GM18499 (cell line): ENCODE results near the gene SLC7A4.

Experiments
- ATAC-seq: cut with Tn5 transposase; IDR thresholded peaks from one replicate; pipeline ENCODE4 v1.9.1; 2021; ENCODE audit warnings: moderate number of reproducible peaks; ENCODE audit not compliant: insufficient read depth, unreplicated experiment

The SLC7A4 gene

DNA sequence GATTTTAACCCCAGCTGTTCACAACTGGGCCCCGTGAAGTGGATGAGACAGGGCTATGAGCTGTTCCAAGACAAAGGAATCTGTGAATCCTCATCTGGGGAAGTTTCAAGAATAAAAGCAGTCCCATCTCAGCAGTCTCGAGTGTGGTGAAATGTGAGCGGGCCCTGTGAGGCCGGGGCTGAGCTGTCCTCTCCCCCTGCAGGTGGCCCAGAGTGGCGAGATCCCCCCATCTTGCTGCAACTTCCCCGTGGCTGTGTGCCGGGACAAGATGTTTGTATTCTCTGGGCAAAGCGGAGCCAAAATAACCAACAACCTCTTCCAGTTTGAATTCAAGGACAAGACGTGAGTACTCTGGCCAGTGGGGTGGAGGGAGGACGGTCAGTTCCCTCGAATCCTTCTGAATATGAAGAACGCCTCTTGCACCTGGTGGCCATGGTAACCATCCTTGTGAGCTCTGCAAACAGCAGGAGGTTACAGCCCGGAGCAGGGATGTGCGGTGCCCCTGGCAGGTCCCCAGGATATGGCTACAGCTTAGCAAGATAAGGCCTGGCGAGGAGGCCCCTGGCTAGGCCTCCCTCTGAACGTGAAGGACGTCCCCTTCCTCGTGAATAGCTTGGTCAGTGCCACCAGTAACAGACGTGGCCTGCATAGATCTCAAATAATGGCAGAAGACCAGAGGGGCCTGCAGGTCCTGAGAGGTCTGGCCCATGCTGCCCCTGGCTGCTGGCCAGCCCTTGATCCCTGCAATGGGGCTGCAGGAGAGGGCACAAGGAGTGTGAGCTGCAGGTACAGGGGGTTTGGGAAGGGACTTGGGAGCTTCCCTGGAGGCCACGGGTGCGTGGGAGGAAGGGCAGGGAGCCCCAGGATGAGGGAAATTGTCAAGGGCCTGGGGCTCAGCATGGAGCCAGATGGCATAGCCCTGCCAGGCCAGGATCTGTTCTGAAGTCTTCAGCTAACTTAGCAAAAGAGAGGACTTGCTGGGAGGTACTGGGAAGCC, 41.9 kb downstream of the SLC7A4 start:
- ATAC-seq, result no peak

DNA sequence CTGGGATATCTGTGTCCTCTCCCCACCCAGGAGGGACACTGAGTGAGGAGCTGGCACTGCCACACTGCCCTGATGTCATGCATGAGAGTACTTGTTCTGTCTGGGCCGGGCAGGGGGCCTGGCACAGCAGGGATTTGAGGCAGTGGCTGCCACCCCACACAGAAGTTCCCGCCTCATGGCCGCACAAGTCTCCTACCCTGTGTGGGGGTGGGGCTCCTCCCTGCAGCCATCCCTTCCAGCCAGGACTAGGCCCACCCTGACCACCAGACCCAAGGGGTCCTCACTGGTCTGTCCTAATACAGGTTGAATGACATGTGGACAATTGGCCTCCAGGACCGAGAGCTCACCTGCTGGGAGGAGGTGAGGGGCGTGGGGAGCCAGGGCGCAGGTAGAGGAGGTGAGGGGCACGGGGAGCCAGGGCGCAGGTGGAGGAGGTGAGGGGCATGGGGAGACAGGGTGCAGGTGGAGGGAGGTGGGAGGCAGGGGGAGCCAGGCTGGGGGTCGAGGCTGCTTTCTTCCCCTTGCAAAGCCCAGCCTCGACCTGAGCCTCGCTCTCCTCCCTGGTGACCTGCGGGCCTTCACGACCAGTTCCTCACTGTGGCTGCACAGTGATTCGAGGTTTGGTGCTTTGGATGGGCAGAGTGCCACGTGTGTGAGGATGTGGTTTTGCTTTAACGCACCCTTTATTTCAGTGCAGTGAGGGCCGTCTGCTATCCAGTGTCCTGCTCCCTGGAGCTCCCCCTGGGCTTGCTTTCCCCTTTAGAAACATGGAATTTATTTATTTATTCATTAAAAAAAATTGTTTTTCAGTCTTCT, 42.8 kb downstream of the SLC7A4 start:
- no peak for ATAC-seq

DNA sequence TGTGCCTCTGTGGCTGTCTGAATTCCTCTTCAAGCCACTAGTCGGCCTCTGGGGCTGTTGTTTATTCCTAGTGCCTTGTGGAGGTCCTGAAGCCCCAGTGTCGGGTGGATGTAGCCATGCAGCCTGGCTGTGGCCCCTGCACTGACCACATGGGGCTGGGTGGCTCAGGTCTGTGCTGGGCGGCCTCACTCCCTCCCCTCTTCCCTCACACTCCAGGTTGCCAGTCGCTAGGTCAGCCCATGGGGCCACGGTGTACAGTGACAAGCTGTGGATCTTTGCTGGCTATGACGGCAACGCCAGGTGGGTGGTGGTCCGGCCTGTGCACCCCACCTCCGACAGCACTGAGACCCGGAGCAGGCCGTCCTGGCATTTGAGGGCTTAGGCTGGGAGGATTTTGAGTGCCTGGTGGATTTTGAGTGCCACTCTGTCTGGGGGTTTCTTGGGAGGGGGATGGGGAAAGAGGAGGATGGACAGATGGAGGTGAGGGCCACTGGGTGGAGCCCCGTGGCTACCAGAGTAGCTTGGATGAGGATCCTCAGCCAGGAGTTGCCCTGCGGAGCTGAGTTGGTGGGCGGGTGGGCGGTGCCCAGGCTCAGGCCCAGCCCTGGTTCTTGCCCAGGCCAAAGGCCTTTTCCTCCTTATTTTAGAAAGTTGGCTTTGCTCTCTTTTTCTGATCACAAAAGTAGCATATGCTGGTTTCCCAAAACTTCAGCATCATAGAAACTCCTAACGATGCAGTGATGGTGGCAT, 43.6 kb downstream of the SLC7A4 start:
- ATAC-seq, result no peak

DNA sequence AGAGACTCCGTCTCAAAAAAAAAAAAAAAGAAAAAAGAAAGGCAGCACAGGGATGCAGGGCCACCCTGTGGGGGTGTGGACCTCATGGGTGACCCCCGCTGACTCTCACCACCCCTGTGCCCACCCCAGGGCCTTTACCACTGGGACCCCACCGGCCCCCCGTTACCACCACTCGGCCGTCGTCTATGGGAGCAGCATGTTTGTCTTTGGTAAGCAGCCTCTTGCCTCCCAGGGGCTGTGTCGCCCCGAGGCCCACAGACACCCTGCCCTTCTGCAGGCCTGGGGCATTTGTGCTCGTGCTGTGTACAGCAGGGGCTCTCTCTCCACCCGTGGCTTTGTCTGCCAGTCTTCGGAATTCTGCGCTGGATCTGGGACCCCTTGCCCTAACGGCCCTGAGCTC, 45.0 kb downstream of the SLC7A4 start:
- ATAC-seq, result no peak

DNA sequence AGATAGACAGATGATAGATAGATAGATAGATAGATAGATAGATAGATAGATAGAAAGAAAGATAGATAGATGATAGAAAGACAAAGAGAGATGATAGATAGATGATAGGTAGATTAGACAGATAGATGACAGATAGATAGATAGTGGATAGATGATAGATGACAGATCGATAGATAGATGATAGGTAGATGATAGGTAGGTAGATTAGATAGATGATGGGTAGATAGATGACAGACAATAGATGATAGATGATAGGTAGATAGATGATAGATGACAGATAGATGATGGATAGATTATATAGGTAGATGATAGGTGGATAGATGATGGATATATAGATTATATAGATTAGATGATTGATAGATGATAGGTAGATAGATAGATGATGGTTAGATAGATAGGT, 46.0 kb downstream of the SLC7A4 start:
- no peak for ATAC-seq

DNA sequence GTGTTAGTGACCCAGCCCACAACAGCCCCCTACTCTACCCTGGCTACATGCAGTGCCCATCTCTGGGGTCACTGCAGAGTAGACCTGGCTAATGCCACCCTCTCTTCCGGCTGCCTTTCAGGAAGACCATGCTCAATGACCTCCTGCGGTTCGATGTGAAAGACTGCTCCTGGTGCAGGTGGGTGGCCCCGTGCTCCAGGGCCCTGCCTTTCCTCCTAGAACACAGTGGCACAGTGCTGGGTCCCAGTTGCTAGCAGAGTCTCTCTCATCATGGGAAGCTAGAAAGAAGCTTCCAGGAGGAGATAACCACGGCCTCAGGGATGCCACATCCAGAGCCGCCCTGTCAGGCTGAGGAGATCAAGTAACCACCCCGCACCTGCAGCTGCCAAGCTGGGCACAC, 46.6 kb downstream of the SLC7A4 start:
- no peak for ATAC-seq

DNA sequence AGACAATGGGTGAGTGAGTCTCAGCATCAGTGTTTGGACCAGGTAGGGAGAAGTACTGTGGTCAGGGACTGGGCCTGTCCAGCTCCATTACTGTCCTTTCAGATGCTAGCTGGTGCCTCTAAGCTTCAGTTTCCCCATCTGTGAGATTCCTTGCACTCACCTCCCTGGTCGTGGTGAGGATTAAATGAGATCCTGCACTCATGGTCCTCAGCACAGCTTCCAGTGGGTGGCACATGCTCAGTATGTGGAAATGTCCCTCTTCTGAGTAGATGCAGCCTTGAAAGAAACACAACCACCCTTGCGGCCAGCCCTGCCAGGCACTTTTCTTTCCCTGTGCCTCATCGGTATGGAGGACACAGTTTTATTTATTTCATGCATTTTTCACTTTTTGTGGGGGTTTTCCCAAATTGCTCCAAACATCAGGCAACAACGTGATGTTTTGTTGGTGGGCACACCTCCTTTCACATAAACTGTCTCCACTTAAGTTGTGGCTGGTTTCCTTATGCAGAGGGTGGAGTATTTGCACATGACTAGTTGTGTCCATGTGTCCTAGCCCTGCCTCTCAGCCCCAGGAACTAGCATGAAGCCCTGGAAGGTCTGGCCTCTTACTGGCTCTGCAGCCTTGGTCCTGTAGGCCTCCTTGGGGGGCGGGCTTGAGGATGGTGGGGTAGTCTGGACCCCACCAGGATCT, 49.1 kb downstream of the SLC7A4 start:
- ATAC-seq, result no peak

DNA sequence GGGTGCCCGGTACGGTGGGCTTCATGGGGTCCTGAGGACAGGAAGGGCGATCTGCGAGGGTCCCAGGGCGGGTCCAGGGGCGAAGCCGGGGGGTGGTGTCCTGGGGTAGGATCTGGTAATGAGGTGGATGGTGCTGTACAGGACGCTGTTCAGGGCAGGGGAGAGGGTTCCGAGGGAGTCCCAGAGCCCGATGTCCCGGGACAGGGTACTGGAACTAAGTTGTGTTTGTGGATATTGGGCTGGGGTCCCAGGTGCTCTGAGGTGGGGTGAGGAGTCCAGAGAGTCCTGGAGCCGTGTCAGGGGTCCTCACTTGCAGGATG, 49.8 kb downstream of the SLC7A4 start:
- no peak for ATAC-seq

DNA sequence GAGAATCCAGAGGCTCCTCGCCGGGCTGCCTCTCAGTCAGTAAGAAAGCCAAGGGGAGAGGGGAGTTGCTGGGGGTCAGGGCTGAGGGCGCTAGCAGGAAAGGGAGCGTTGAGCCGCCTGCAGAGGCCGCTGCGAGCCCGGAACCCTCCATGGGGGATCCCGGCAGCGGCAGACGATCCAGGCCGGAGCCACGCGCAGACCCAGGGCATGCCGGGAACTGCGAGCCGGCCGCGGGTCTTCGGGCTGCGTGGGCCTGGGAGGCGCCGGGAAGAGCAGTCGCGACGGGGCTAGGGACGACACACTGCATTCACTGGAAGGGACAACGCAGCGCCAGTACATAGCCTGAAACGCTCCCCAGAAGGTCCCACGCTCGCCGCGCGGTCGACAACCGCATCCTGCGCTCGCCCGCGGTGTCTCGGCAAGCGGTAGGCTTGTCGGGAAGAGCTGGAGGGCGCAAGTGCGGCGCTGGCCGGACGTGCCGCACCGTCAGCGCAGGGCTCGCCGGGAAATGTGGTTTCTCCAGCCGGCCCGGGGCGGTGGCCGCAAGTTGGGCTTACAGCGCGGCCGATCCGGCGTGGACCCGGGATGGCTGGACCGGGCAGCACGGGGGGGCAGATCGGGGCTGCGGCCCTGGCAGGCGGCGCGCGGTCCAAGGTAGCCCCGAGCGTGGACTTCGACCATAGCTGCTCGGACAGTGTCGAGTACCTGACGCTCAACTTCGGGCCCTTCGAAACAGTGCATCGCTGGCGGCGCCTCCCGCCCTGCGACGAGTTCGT, 50.4 kb downstream of the SLC7A4 start, which contains the start of gene LZTR1:
Gene LZTR1 (plus strand): TSS at position 511 of the 776 bp plus-strand sequence. CDS start 75 bp downstream, at position 586.
- no peak for ATAC-seq

DNA sequence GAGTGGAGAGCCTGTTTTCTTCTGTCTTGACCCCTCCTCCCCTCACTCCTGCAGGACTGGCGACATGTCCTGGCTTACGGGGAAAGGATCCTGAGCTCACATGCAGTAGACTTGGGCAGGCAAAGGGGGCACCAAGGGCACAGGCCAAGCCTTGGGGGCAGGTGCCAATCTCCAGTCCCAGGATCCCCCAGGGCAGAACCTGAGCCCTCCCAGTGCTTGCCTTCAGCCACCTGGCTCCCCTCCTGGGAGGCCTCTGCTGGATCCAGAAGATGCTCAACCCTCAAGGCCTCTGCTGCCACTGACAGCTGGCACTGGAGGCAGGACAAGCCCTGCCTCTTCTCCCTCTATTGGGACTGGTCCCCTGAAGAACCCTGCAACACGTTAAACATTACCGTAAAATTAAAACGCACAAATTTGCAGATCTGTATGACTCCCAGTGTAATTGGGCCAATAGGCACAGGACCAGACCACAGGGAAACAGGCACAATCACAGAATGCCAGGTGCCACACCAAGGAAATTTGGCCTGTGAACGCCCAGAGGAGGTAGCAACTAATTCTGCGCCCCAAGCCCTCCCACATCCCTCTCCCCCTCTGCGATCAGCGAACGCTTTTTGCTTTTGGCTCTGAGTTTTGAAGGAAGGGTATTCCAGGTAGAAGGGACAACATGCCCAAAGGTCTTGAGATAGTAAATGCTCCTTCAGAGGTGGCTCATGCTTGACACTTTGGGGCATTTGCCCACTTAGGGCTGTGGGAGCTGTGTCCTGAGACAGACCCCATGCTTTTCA, 51.2 kb downstream of the SLC7A4 start:
- ATAC-seq, result no peak

DNA sequence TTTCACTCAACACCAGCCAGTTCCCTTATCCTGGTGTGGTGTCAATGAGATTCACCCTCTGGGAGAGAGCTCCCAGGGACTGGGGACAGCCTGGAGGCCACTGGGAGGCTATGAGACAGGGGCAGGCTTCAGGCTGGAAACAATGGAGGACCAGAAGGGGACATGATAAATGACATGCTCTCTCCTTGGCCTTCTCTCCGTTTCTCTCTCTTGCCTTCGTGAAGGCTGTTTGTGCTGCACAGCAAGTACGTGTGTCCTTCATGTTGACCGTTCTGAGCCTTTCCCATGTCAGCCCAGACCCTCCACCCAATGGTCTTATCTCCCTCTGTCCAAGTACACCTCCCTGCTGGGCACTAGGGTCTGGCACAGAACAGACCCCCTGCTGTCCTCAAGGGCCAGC, 51.8 kb downstream of the SLC7A4 start:
- no peak for ATAC-seq

DNA sequence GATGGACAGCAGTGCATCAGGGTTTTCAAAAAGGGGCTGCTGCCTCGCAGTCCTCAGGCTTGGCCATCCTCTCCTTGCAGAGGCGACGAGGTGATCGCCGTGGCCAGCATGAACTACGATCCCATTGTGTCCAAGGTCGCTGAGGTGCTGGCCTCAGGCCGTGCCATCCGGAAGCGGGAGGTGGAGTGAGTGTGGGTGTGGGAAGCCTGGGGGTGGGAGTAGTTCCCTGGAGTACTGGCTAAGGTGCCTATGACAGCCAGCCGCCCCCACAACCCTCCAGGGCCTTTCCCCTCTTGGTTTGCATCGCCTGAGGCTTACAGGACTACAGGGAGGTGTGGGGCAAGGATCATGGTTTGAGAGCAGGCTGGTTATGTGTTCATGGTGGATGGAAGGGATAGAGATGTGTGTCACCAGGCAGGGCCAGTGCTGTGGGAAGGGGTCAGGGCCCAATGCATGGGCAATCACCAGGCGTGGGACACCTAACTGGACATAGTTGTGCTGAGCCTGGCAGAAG, 52.4 kb downstream of the SLC7A4 start:
- no peak for ATAC-seq

DNA sequence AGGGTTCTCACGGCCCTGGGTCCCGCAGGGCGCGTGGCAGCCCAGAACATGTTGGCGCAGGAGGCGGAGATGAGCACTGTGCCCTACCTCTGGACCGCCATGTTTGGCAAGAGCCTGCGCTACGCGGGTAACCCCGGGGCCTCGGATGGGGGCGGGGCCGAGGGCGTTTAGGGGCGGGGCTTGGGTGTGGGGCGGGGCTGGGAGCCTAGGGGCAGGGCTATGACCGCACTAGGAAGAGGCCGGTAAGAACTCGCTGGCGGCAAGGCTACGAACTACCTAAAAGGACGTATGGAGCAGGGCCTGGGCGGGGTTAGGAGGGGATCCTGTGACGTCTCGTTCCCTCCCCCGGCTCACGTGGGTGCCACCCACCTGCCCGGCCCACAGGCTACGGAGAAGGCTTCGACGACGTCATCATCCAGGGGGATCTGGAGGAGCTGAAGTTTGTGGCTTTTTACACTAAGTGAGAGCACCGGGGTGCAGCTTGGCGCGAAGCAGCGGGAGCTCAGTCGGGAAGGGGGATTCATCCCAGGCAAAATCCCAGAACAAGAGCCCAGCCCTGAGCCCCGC, 53.0 kb downstream of the SLC7A4 start:
- no peak for ATAC-seq
